ENCODE results near the gene B4GAT1.

GRCh38 chr11:66340596-66341501 lies 6.6 kb downstream of the B4GAT1 start:
- TF ChIP-seq, protein P1, sequence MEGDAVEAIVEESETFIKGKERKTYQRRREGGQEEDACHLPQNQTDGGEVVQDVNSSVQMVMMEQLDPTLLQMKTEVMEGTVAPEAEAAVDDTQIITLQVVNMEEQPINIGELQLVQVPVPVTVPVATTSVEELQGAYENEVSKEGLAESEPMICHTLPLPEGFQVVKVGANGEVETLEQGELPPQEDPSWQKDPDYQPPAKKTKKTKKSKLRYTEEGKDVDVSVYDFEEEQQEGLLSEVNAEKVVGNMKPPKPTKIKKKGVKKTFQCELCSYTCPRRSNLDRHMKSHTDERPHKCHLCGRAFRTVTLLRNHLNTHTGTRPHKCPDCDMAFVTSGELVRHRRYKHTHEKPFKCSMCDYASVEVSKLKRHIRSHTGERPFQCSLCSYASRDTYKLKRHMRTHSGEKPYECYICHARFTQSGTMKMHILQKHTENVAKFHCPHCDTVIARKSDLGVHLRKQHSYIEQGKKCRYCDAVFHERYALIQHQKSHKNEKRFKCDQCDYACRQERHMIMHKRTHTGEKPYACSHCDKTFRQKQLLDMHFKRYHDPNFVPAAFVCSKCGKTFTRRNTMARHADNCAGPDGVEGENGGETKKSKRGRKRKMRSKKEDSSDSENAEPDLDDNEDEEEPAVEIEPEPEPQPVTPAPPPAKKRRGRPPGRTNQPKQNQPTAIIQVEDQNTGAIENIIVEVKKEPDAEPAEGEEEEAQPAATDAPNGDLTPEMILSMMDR (CRISPR knock-in tag; IDR thresholded peaks at IDR 0.05) = no peak
- TF ChIP-seq ZSCAN21 (CRISPR knock-in tag; IDR thresholded peaks at IDR 0.05; ENCODE audit: borderline replicate concordance) (no peak), CHD4 (IDR thresholded peaks at IDR 0.05; ENCODE audit: borderline replicate concordance, low read length) (no peak), TBP (CRISPR knock-in tag; IDR thresholded peaks at IDR 0.05) (no peak), POLR2G (IDR thresholded peaks at IDR 0.05; ENCODE audit: low read depth, low read length) (no peak), POLR2A (IDR thresholded peaks at IDR 0.05; ENCODE audit: insufficient read depth in 1 of 2, low read depth in 2 of 2, low read length in 2 of 2) (no peak), ZIK1 (CRISPR knock-in tag; IDR thresholded peaks at IDR 0.05; ENCODE audit: borderline replicate concordance, low read depth) (no peak), ZNF235 (CRISPR knock-in tag; IDR thresholded peaks at IDR 0.05; ENCODE audit: borderline replicate concordance) (no peak)
